Trophoblast cell (in vitro differentiated cells and primary cell): ENCODE measurements around the gene FSCN2.

Source experiments
- DNase-seq, 2 donors: peaks; one replicate each; pipeline ENCODE4 v3.0.0-alpha.2; 2016
- H2AFZ ChIP-seq: 2 replicates; pipeline ENCODE4 v1.6.1; 2013; ENCODE audit warnings: low read length, moderate library complexity, mild to moderate bottlenecking; ENCODE audit not compliant: insufficient read depth, poor library complexity
- H2AK5ac ChIP-seq: 2 replicates; pipeline ENCODE4 v1.6.1; 2013; ENCODE audit warnings: mild to moderate bottlenecking, low read length
- H2BK120ac ChIP-seq: 2 replicates; pipeline ENCODE4 v1.6.1; 2013; ENCODE audit warnings: low read length, mild to moderate bottlenecking, moderate library complexity; ENCODE audit not compliant: insufficient read depth, poor library complexity
- H2BK12ac ChIP-seq: 2 replicates; pipeline ENCODE4 v1.6.1; 2013; ENCODE audit warnings: mild to moderate bottlenecking, low read length, moderate library complexity
- H2BK5ac ChIP-seq: 2 replicates; pipeline ENCODE4 v1.6.1; 2013; ENCODE audit warnings: low read length, low read depth, moderate library complexity, mild to moderate bottlenecking; ENCODE audit not compliant: poor library complexity
- H3K14ac ChIP-seq: 2 replicates; pipeline ENCODE4 v1.6.1; 2013; ENCODE audit warnings: mild to moderate bottlenecking, low read length
- H3K18ac ChIP-seq: 2 replicates; pipeline ENCODE4 v1.6.1; 2013; ENCODE audit warnings: mild to moderate bottlenecking, low read length
- H3K23ac ChIP-seq: 2 replicates; pipeline ENCODE4 v1.6.1; 2013; ENCODE audit warnings: low read length
- H3K27ac ChIP-seq: 2 replicates; pipeline ENCODE4 v1.5.1; 2013; ENCODE audit warnings: low read depth, mild to moderate bottlenecking, inconsistent platforms, low read length, moderate library complexity
- H3K27me3 ChIP-seq: 2 replicates; pipeline ENCODE4 v1.6.1; 2013; ENCODE audit warnings: inconsistent platforms, mild to moderate bottlenecking, low read length, moderate library complexity; ENCODE audit not compliant: insufficient read depth
- H3K36me3 ChIP-seq, 2 experiments: 1 replicate in 1 of 2; 2 replicates in 1 of 2; pipeline ENCODE4 v1.6.1; 2013; ENCODE audit warnings: low read length in 2 of 2, mild to moderate bottlenecking in 2 of 2, moderate library complexity in 1 of 2; ENCODE audit not compliant: insufficient read depth in 2 of 2, control insufficient read depth in 1 of 2
- H3K4ac ChIP-seq: 2 replicates; pipeline ENCODE4 v1.6.1; 2013; ENCODE audit warnings: low read depth, mild to moderate bottlenecking, low read length, moderate library complexity
- H3K4me1 ChIP-seq, 2 experiments: 1 replicate in 1 of 2; 2 replicates in 1 of 2; pipeline ENCODE4 v1.6.1; 2013; ENCODE audit warnings: low read length in 2 of 2, mild to moderate bottlenecking in 2 of 2, moderate library complexity in 1 of 2; ENCODE audit not compliant: insufficient read depth in 2 of 2, control insufficient read depth in 1 of 2
- H3K4me2 ChIP-seq: 2 replicates; pipeline ENCODE4 v1.6.1; 2013; ENCODE audit warnings: inconsistent platforms, mild to moderate bottlenecking, low read length, moderate library complexity
- H3K4me3 ChIP-seq: 2 replicates; pipeline ENCODE4 v1.5.1; 2013; ENCODE audit warnings: mild to moderate bottlenecking, low read depth, low read length, inconsistent platforms
- H3K79me1 ChIP-seq: one replicate; pipeline ENCODE4 v1.6.1; 2013; ENCODE audit warnings: low read length
- H3K79me2 ChIP-seq: 2 replicates; pipeline ENCODE4 v1.6.1; 2013; ENCODE audit warnings: low read length, mild to moderate bottlenecking; ENCODE audit not compliant: control insufficient read depth, insufficient read depth, poor library complexity
- H3K9ac ChIP-seq: 2 replicates; pipeline ENCODE4 v1.6.1; 2013; ENCODE audit warnings: mild to moderate bottlenecking, low read length
- H3K9me3 ChIP-seq: 2 replicates; pipeline ENCODE4 v1.6.1; 2013; ENCODE audit warnings: low read depth, mild to moderate bottlenecking, control low read depth, inconsistent platforms, low read length; ENCODE audit not compliant: insufficient read depth
- H4K12ac ChIP-seq: 2 replicates; pipeline ENCODE4 v1.6.1; 2013; ENCODE audit warnings: low read depth, mild to moderate bottlenecking, low read length, moderate library complexity
- H4K8ac ChIP-seq: 2 replicates; pipeline ENCODE4 v1.6.1; 2013; ENCODE audit warnings: low read depth, mild to moderate bottlenecking, low read length, moderate library complexity
- H4K91ac ChIP-seq: one replicate; pipeline ENCODE4 v1.6.1; 2013; ENCODE audit warnings: low read depth, mild to moderate bottlenecking, low read length, moderate library complexity
- WGBS: extraction: QIAGEN DNeasy Blood & Tissue Kit; methylation state at CpG from one replicate; pipeline ENCODE4 v1.1.7; 2013; ENCODE audit warnings: missing lambda C conversion rate; ENCODE audit not compliant: insufficient read length, insufficient coverage; ENCODE audit errors: extremely low coverage; 5-methylcytosine and 5-hydroxymethylcytosine counted together

The FSCN2 gene

DNA sequence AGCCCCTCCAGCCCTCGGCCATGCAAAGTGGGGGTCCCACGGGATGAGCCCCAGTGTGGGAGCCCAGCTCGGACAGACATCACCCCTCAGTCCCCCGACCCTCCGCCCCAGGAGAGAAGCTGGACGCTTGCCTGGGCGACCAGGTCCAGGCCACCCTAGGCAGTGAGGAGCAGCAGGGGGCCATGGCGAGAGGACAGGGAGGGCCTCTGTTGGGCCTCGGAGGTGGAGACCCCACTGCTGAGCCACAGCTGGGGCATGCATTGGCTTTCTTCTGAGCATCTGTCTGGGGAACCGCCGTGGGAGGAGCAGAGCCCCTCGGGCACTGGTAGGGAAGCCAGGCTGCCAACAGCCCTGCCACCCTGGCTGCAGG lies 28.6 kb upstream of the FSCN2 start:
- Histone ChIP-seq H2AFZ (no peak overlapping the region), H3K79me2 (no peaks in the 10 kb centered on the region), H3K36me3 (no peaks in the 10 kb centered on the region), H4K91ac (peak overlapping the region; percentile 66), H2BK5ac (peak overlapping the region; percentile 5), H3K79me1 (peaks cover 7% of the 10 kb centered on the region), H2BK120ac (peak overlapping the region; percentile 5), H3K9me3 (no peaks in the 10 kb centered on the region), H4K12ac (peak overlapping the region; percentile 1), H3K18ac (peak overlapping the region; percentile 15), H3K27me3 (no peaks in the 10 kb centered on the region), H3K23ac (no peak overlapping the region), H3K14ac (peak overlapping the region; percentile 34), H3K4me1 (peaks cover 10 to 11% of the 10 kb centered on the region in 2 experiments), H2AK5ac (peak overlapping the region; percentile 66), H3K4me2 (no peak overlapping the region), H2BK12ac (peak overlapping the region; percentile 2), H4K8ac (peak overlapping the region; percentile 23), H3K4ac (peak overlapping the region; percentile 5), H3K9ac (peak overlapping the region; percentile 0), H3K27ac (peak overlapping the region; percentile 14), H3K4me3 (peak overlapping the region; percentile 6)
- WGBS: no CpG with 5 or more reads among the region's 12 CpGs
- DNase-seq: no peak

DNA sequence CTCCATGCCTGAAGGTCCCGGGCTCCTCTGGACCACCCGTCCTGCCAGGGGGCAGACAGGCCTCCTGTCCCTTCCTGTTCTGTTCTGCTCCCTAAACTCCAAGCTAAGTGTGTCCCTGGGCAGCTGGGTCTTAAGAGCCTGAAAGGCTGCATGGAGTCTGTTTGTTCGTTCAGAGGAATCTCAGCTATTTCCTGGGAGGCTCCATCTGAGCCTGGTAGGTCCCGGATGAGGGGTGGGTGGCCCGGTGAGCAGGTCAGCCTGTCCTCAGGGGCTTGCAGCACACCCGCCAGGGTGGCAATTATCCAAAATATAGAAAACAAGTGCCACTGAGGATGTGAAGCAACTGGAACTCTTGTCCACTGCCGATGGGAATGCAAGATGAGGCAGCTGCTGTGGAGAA lies 28.1 kb upstream of the FSCN2 start:
- H3K27me3 ChIP-seq: no peaks in the 10 kb centered on the region
- DNase-seq: peak in 1 of 2 donors; percentile 39
- H3K14ac ChIP-seq: peak overlapping the region; percentile 34
- no peak overlapping the region for H2BK120ac ChIP-seq
- H3K4me2 ChIP-seq: no peak overlapping the region
- H4K91ac ChIP-seq: peak overlapping the region; percentile 66
- no peak overlapping the region for H2BK5ac ChIP-seq
- no peak overlapping the region for H3K4me3 ChIP-seq
- peaks cover 7% of the 10 kb centered on the region for H3K79me1 ChIP-seq
- H2BK12ac ChIP-seq: no peak overlapping the region
- no peak overlapping the region for H3K18ac ChIP-seq
- no peaks in the 10 kb centered on the region for H3K9me3 ChIP-seq
- H3K4me1 ChIP-seq: peaks cover 10 to 11% of the 10 kb centered on the region in 2 experiments
- no peak overlapping the region for H2AK5ac ChIP-seq
- peak overlapping the region; percentile 0 for H3K9ac ChIP-seq
- no peak overlapping the region for H3K23ac ChIP-seq
- no peak overlapping the region for H4K12ac ChIP-seq
- peak overlapping the region; percentile 14 for H3K27ac ChIP-seq
- H4K8ac ChIP-seq: peak overlapping the region; percentile 23
- no peak overlapping the region for H3K4ac ChIP-seq
- H3K36me3 ChIP-seq: no peaks in the 10 kb centered on the region
- H2AFZ ChIP-seq: no peak overlapping the region
- no CpG with 5 or more reads among the region's 7 CpGs for WGBS
- H3K79me2 ChIP-seq: no peaks in the 10 kb centered on the region

DNA sequence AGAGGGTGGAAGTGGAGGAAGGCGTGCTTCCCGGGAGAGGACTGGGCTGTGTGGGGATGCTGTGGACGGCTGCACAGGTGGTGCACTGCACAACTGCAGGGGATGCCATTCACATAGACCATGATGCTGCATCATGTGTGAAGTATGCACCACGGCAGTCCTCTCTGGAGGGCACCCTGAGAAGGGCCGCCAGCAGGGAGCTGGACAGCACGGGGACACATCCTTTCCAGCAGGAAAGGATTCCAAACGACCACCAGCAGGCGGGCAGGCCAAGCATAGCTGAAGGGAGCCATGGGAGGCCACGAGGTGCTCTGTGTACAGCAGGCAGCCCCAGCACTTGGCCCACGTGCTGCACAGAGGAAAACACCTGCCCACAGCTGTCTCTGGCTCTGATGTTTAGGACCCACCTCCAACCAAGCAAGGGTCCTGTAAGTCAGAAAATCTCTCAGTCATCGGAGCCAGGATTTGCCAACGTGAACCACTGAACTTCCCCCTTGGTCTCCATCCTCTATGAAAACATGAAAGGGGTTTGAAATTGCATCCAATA lies 25.6 kb upstream of the FSCN2 start:
- H3K36me3 ChIP-seq: no peaks in the 10 kb centered on the region
- no peak overlapping the region for H3K27ac ChIP-seq
- H3K79me1 ChIP-seq: peaks cover 7% of the 10 kb centered on the region
- no peaks in the 10 kb centered on the region for H3K27me3 ChIP-seq
- no peak overlapping the region for H3K18ac ChIP-seq
- H2AFZ ChIP-seq: no peak overlapping the region
- H3K14ac ChIP-seq: no peak overlapping the region
- H3K9me3 ChIP-seq: no peaks in the 10 kb centered on the region
- H3K4ac ChIP-seq: no peak overlapping the region
- no peak overlapping the region for H2BK5ac ChIP-seq
- H3K4me3 ChIP-seq: no peak overlapping the region
- DNase-seq: peak in 1 of 2 donors; percentile 52
- H3K4me1 ChIP-seq: peaks cover 10 to 11% of the 10 kb centered on the region in 2 experiments
- no peak overlapping the region for H2AK5ac ChIP-seq
- no peak overlapping the region for H4K8ac ChIP-seq
- H2BK12ac ChIP-seq: no peak overlapping the region
- WGBS: no CpG with 5 or more reads among the region's 12 CpGs
- H3K79me2 ChIP-seq: no peaks in the 10 kb centered on the region
- no peak overlapping the region for H3K9ac ChIP-seq
- no peak overlapping the region for H3K4me2 ChIP-seq
- H2BK120ac ChIP-seq: no peak overlapping the region
- H3K23ac ChIP-seq: no peak overlapping the region
- no peak overlapping the region for H4K12ac ChIP-seq
- no peak overlapping the region for H4K91ac ChIP-seq

DNA sequence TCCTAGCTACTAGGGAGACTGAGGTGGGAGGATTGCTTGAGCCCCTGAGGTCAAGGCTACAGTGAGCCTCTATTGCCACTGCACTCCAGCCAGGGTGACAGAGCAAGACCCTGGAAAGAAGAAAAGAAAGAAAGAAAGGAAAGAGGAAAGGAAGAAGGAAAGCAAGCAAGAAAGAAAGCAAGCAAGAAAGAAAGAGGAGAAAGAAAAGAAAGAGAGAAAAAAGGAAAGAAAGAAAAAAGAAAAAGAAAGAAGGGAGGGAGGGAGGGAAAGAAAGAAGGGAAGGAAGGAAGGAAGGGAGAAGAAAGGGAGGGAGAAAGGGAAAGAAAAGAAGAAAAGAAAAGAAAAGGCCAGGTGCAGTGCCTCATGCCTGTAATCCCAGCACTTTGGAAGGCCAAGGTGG lies 24.6 kb upstream of the FSCN2 start:
- peaks cover 0 to under 1% of the 10 kb centered on the region in 2 experiments for H3K36me3 ChIP-seq
- H3K9ac ChIP-seq: no peak overlapping the region
- no peak overlapping the region for H2AFZ ChIP-seq
- H2BK120ac ChIP-seq: no peak overlapping the region
- no peak overlapping the region for H3K23ac ChIP-seq
- H2BK12ac ChIP-seq: no peak overlapping the region
- no peak overlapping the region for H3K18ac ChIP-seq
- H3K27ac ChIP-seq: no peak overlapping the region
- no peaks in the 10 kb centered on the region for H3K79me2 ChIP-seq
- H4K91ac ChIP-seq: no peak overlapping the region
- no peak for DNase-seq
- peaks cover 10 to 11% of the 10 kb centered on the region in 2 experiments for H3K4me1 ChIP-seq
- H4K8ac ChIP-seq: no peak overlapping the region
- no peak overlapping the region for H3K14ac ChIP-seq
- no peak overlapping the region for H3K4ac ChIP-seq
- H3K4me2 ChIP-seq: no peak overlapping the region
- H4K12ac ChIP-seq: no peak overlapping the region
- no peak overlapping the region for H3K4me3 ChIP-seq
- no peak overlapping the region for H2AK5ac ChIP-seq
- H3K9me3 ChIP-seq: no peaks in the 10 kb centered on the region
- peaks cover 7% of the 10 kb centered on the region for H3K79me1 ChIP-seq
- no peaks in the 10 kb centered on the region for H3K27me3 ChIP-seq
- no peak overlapping the region for H2BK5ac ChIP-seq
